Uterus (tissue), 2 donors: ENCODE results near the gene SIX4.

Experiments used
- CTCF ChIP-seq, 4 experiments: fragments of 200-600 bp in 2 of 4; fragments of 450-650 bp in 2 of 4; sonication (generic) in 2 of 4; IDR thresholded peaks; one replicate each; pipeline ENCODE4 v1.5.1; 2016 to 2019; ENCODE audit warnings: antibody characterized with exemption in 4 of 4, mild to moderate bottlenecking in 2 of 4, moderate library complexity in 1 of 4
- POLR2A ChIP-seq, 2 donors: fragments of 450-650 bp; IDR thresholded peaks; one replicate each; pipeline ENCODE4 v1.6.1; 2016; ENCODE audit warnings: antibody characterized with exemption in 2 of 2, mild to moderate bottlenecking in 1 of 2, moderate library complexity in 1 of 2

GRCh38 chr14:60665177-60665550, 59.0 kb downstream of the SIX4 start:
- no peak for TF ChIP-seq CTCF (IDR thresholded peaks at IDR 0.05)
- no peak for TF ChIP-seq POLR2A (IDR thresholded peaks at IDR 0.05)
